SK-N-MC (cell line): ENCODE results near the gene POLD2.

Experiments
- EZH2 ChIP-seq: fragments of 200-600 bp; sonication (generic); IDR thresholded peaks from one replicate; pipeline ENCODE4 v1.6.1; 2017; ENCODE audit warnings: antibody characterized with exemption
- POLR2AphosphoS5 ChIP-seq: IDR thresholded peaks from 2 replicates; pipeline ENCODE4 v1.6.1; 2012; ENCODE audit warnings: mild to moderate bottlenecking, low read depth, low read length, borderline replicate concordance

DNA sequence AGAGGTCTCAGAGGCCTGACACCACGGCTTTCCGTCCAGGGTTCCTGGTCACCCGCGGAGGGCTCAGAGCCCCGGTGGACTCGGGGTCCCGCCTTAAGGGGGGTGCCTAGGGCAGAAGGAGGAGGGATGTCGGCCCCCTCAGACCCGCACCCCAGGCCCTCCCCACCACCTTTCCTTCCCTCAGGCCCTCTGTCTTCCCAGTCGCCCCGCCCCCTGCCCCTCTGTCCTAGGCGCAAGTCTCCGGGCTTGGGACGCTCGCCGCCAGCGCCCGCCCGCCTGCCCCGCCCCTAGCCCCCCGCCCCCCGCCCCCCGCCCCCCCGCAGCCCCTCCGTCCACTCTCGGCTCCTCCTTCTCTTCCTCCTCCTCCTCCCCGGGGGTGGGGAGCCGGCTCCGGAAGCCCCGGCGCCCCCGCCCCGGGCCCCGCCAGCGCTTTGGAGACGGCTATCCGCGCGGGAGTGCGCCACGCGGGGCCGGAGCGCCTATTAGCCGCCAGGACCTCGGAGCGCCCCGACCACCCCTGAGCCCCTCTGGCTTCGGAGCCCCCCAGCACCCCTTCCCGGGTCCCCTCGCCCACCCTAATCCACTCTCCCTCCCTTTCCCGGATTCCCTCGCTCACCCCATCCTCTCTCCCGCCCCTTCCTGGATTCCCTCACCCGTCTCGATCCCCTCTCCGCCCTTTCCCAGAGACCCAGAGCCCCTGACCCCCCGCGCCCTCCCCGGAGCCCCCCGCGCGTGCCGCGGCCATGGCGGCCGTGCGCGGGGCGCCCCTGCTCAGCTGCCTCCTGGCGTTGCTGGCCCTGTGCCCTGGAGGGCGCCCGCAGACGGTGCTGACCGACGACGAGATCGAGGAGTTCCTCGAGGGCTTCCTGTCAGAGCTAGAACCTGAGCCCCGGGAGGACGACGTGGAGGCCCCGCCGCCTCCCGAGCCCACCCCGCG, 19.2 kb downstream of the POLD2 start, which contains the start of gene AEBP1:
- no peak for TF ChIP-seq EZH2
- TF ChIP-seq POLR2AphosphoS5, result peak; percentile 33; the same call in 1 of the 2 replicates
